Panc1 (cell line): ENCODE data around the gene ALX4.

Experiments used
- POLR2AphosphoS5 ChIP-seq: IDR thresholded peaks from 2 replicates; pipeline ENCODE4 v1.6.1; 2012; ENCODE audit warnings: mild to moderate bottlenecking, low read depth, low read length, moderate library complexity
- REST ChIP-seq, 2 experiments: IDR thresholded peaks; 2 replicates each; pipeline ENCODE4 v1.6.1; 2011 to 2012; ENCODE audit warnings: low read depth in 2 of 2, control low read depth in 1 of 2, low read length in 1 of 2, mild to moderate bottlenecking in 1 of 2, moderate library complexity in 1 of 2; ENCODE audit not compliant: insufficient read depth in 1 of 2
- SIN3A ChIP-seq: IDR thresholded peaks from 2 replicates; pipeline ENCODE4 v1.6.1; 2012; ENCODE audit warnings: low read depth, mild to moderate bottlenecking, low read length, moderate library complexity, borderline replicate concordance; ENCODE audit not compliant: insufficient read depth
- TCF7L2 ChIP-seq: IDR thresholded peaks from 2 replicates; pipeline ENCODE4 v1.6.1; 2011; ENCODE audit warnings: mild to moderate bottlenecking, low read depth, low read length, inconsistent platforms
- TF ChIP-seq, protein P1 (sequence below): fragments of 450-650 bp; IDR thresholded peaks from 2 replicates; pipeline ENCODE4 v1.5.1; 2017; ENCODE audit warnings: mild to moderate bottlenecking

DNA sequence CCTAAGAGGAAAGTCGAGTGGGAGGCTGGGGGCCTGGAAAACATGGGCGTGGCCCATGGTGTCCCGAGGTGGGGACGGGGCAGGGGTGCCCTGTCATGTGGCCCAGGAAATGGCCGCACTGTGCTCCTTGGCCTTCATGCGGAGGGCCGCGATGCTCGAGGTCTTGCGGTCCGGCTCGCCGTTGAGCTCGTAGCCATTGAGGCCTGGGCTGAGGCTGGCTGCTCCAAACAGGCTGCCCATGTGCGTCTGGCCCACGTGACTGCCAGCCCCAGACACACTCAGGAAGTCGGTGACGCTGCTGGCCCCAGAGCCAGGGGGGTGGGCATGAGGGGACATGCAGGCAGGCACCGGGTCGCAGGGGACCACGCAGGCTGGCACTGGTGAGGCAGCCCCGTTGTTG, 45.2 kb downstream of the ALX4 start:
- TF ChIP-seq, protein P1, sequence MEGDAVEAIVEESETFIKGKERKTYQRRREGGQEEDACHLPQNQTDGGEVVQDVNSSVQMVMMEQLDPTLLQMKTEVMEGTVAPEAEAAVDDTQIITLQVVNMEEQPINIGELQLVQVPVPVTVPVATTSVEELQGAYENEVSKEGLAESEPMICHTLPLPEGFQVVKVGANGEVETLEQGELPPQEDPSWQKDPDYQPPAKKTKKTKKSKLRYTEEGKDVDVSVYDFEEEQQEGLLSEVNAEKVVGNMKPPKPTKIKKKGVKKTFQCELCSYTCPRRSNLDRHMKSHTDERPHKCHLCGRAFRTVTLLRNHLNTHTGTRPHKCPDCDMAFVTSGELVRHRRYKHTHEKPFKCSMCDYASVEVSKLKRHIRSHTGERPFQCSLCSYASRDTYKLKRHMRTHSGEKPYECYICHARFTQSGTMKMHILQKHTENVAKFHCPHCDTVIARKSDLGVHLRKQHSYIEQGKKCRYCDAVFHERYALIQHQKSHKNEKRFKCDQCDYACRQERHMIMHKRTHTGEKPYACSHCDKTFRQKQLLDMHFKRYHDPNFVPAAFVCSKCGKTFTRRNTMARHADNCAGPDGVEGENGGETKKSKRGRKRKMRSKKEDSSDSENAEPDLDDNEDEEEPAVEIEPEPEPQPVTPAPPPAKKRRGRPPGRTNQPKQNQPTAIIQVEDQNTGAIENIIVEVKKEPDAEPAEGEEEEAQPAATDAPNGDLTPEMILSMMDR, result no peak
- TF ChIP-seq POLR2AphosphoS5, result no peak
- TF ChIP-seq TCF7L2, result no peak
- no peak for TF ChIP-seq REST (IDR thresholded peaks at IDR 0.05; ENCODE audit: insufficient read depth in 1 of 2, low read depth in 2 of 2, low read length in 1 of 2)
- no peak for TF ChIP-seq SIN3A
